ENCODE data around the gene PSMD13. TPM values are rescaled to one million over a fixed set of nuclear protein-coding genes. Genes with fewer than 3 reads are reported as not detected.

Gene PSMD13
- polyA plus RNA-seq, 4 donors = 104 to 159 (median 149) TPM

- H3K36me3 ChIP-seq (ENCODE audit: control insufficient read depth in 3 of 3, insufficient read depth in 2 of 3, low read depth in 1 of 3, low read length in 3 of 3) = peaks cover 7 to 59% (median 9%) of the 10 kb centered on the region in 3 donors
- DNase-seq = peak; percentile 76 to 86
- peak overlapping the region; percentile 59 to 82 (median 81) for H3K27ac ChIP-seq (ENCODE audit: low read depth in 1 of 3, low read length in 2 of 3)
- no peaks in the 10 kb centered on the region for H3K9me3 ChIP-seq (ENCODE audit: control insufficient read depth in 2 of 2, insufficient read depth in 1 of 2, low read depth in 1 of 2, low read length in 1 of 2)
- WGBS, 3 donors = 4 to 14% (median 8%) methylated on average over 40 to 41 of the region's 41 CpGs
- peaks cover 1 to 24% (median 4%) of the 10 kb centered on the region in 3 donors for H3K4me1 ChIP-seq (ENCODE audit: control insufficient read depth in 3 of 3, insufficient read depth in 2 of 3, low read depth in 1 of 3, low read length in 2 of 3)
- peak overlapping the region; percentile 47 to 60 (median 47) for H3K4me3 ChIP-seq (ENCODE audit: low read depth in 1 of 3, low read length in 3 of 3)
- FAIRE-seq = no peak
- H3K27me3 ChIP-seq (ENCODE audit: control insufficient read depth in 3 of 3, insufficient read depth in 3 of 3, low read length in 3 of 3) = peaks cover 0 to 8% (median 3%) of the 10 kb centered on the region in 3 donors
Observed at GRCh38 chr11:287821-288477, 51.2 kb downstream of the PSMD13 start.

GRCh38 chr11:288478-289397, 52.0 kb downstream of the PSMD13 start, which contains the start of gene PGGHG:
Gene PGGHG, plus strand, starts transcription at chr11:289126. Its CDS starts 691 bp downstream, at chr11:289817.
- FAIRE-seq (no peak), DNase-seq (peak; percentile 82 to 87)
- H3K27me3 ChIP-seq (ENCODE audit: control insufficient read depth in 3 of 3, insufficient read depth in 3 of 3, low read length in 3 of 3) = peaks cover 0 to 7% (median 0%) of the 10 kb centered on the region in 3 donors
- peaks cover 1 to 23% (median 4%) of the 10 kb centered on the region in 3 donors for H3K4me1 ChIP-seq (ENCODE audit: control insufficient read depth in 3 of 3, insufficient read depth in 2 of 3, low read depth in 1 of 3, low read length in 2 of 3)
- WGBS, 3 donors = 0 to 1% (median 1%) methylated on average over 61 to 111 of the region's 112 CpGs
- H3K36me3 ChIP-seq (ENCODE audit: control insufficient read depth in 3 of 3, insufficient read depth in 2 of 3, low read depth in 1 of 3, low read length in 3 of 3) = peaks cover 7 to 61% (median 8%) of the 10 kb centered on the region in 3 donors
- peak within 1 kb of the TSS; percentile 59 to 82 (median 81) for H3K27ac ChIP-seq (ENCODE audit: low read depth in 1 of 3, low read length in 2 of 3)
- H3K4me3 ChIP-seq (ENCODE audit: low read depth in 1 of 3, low read length in 3 of 3) = peak within 1 kb of the TSS; percentile 47 to 60 (median 47)
- no peaks in the 10 kb centered on the region for H3K9me3 ChIP-seq (ENCODE audit: control insufficient read depth in 2 of 2, insufficient read depth in 1 of 2, low read depth in 1 of 2, low read length in 1 of 2)

- H3K27me3 ChIP-seq (ENCODE audit: control insufficient read depth in 3 of 3, insufficient read depth in 3 of 3, low read length in 3 of 3) = peaks cover 0 to 7% (median 0%) of the 10 kb centered on the region in 3 donors
- peaks cover 4 to 61% (median 7%) of the 10 kb centered on the region in 3 donors for H3K36me3 ChIP-seq (ENCODE audit: control insufficient read depth in 3 of 3, insufficient read depth in 2 of 3, low read depth in 1 of 3, low read length in 3 of 3)
- WGBS, 3 donors = 0 to 11% (median 10%) methylated on average over 7 to 14 of the region's 14 CpGs
- H3K4me3 ChIP-seq (ENCODE audit: low read depth in 1 of 3, low read length in 3 of 3) = peak overlapping the region; percentile 47 to 60 (median 47)
- no peaks in the 10 kb centered on the region for H3K9me3 ChIP-seq (ENCODE audit: control insufficient read depth in 2 of 2, insufficient read depth in 1 of 2, low read depth in 1 of 2, low read length in 1 of 2)
- DNase-seq = peak in 1 of 2 donors; percentile 15
- H3K27ac ChIP-seq (ENCODE audit: low read depth in 1 of 3, low read length in 2 of 3) = peak overlapping the region; percentile 47 to 58 (median 52)
- no peak for FAIRE-seq
- peaks cover 0 to 23% (median 4%) of the 10 kb centered on the region in 3 donors for H3K4me1 ChIP-seq (ENCODE audit: control insufficient read depth in 3 of 3, insufficient read depth in 2 of 3, low read depth in 1 of 3, low read length in 2 of 3)
Observed at GRCh38 chr11:289398-289711, 52.6 kb downstream of the PSMD13 start.

- H3K27ac ChIP-seq (ENCODE audit: low read depth in 1 of 3, low read length in 2 of 3) = peak overlapping the region; percentile 47 to 58 (median 52)
Observed at GRCh38 chr11:289712-290620, 53.2 kb downstream of the PSMD13 start.

DNA sequence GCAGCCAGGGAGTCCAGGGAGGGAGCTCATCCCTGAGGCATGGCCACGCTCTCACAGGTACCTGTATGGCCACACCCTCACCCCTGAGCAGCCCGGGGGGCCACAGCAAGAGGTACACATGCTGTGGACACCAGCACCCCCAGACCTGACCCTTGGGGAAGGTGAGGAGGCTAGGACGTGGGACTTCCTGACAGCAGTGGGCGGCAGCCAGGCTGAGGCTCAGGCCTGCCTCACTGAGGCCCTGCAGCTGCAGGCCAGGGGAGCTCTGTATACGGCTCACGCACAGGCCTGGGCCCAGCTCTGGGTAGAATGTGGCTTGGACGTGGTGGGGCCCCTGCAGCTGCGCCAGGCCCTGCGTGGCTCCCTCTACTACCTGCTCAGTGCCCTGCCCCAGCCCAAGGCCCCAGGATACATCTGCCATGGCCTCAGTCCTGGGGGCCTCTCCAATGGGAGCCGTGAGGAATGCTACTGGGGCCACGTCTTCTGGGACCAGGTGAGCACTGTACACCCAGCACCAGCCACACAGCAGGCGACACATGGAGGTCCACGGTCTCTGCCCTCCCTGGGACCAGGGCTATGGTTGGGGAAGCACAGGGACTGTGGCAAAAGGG, 54.0 kb downstream of the PSMD13 start:
- Histone ChIP-seq H3K27me3 (ENCODE audit: control insufficient read depth in 3 of 3, insufficient read depth in 3 of 3, low read length in 3 of 3) (peaks cover 0 to 7% (median 0%) of the 10 kb centered on the region in 3 donors), H3K36me3 (ENCODE audit: control insufficient read depth in 3 of 3, insufficient read depth in 2 of 3, low read depth in 1 of 3, low read length in 3 of 3) (peaks cover 1 to 62% (median 5%) of the 10 kb centered on the region in 3 donors), H3K9me3 (ENCODE audit: control insufficient read depth in 2 of 2, insufficient read depth in 1 of 2, low read depth in 1 of 2, low read length in 1 of 2) (no peaks in the 10 kb centered on the region), H3K4me1 (ENCODE audit: control insufficient read depth in 3 of 3, insufficient read depth in 2 of 3, low read depth in 1 of 3, low read length in 2 of 3) (peaks cover 0 to 23% (median 4%) of the 10 kb centered on the region in 3 donors), H3K27ac (ENCODE audit: low read depth in 1 of 3, low read length in 2 of 3) (no peak overlapping the region), H3K4me3 (ENCODE audit: low read depth in 1 of 3, low read length in 3 of 3) (no peak overlapping the region)
- FAIRE-seq = no peak
- 73 to 82% (median 79%) methylated on average over 12 to 13 of the region's 13 CpGs for WGBS, 3 donors
- no peak for DNase-seq

More at GRCh38 chr11:289712-290620, 53.2 kb downstream of the PSMD13 start:
- Histone ChIP-seq H3K9me3 (ENCODE audit: control insufficient read depth in 2 of 2, insufficient read depth in 1 of 2, low read depth in 1 of 2, low read length in 1 of 2) (no peaks in the 10 kb centered on the region), H3K27me3 (ENCODE audit: control insufficient read depth in 3 of 3, insufficient read depth in 3 of 3, low read length in 3 of 3) (peaks cover 0 to 7% (median 0%) of the 10 kb centered on the region in 3 donors), H3K4me3 (ENCODE audit: low read depth in 1 of 3, low read length in 3 of 3) (peak overlapping the region; percentile 47 to 60 (median 47)), H3K36me3 (ENCODE audit: control insufficient read depth in 3 of 3, insufficient read depth in 2 of 3, low read depth in 1 of 3, low read length in 3 of 3) (peaks cover 4 to 62% (median 5%) of the 10 kb centered on the region in 3 donors), H3K4me1 (ENCODE audit: control insufficient read depth in 3 of 3, insufficient read depth in 2 of 3, low read depth in 1 of 3, low read length in 2 of 3) (peaks cover 0 to 23% (median 4%) of the 10 kb centered on the region in 3 donors)
- 49 to 71% (median 56%) methylated on average over 41 to 48 of the region's 48 CpGs for WGBS, 3 donors
- FAIRE-seq (no peak), DNase-seq (no peak)

DNA sequence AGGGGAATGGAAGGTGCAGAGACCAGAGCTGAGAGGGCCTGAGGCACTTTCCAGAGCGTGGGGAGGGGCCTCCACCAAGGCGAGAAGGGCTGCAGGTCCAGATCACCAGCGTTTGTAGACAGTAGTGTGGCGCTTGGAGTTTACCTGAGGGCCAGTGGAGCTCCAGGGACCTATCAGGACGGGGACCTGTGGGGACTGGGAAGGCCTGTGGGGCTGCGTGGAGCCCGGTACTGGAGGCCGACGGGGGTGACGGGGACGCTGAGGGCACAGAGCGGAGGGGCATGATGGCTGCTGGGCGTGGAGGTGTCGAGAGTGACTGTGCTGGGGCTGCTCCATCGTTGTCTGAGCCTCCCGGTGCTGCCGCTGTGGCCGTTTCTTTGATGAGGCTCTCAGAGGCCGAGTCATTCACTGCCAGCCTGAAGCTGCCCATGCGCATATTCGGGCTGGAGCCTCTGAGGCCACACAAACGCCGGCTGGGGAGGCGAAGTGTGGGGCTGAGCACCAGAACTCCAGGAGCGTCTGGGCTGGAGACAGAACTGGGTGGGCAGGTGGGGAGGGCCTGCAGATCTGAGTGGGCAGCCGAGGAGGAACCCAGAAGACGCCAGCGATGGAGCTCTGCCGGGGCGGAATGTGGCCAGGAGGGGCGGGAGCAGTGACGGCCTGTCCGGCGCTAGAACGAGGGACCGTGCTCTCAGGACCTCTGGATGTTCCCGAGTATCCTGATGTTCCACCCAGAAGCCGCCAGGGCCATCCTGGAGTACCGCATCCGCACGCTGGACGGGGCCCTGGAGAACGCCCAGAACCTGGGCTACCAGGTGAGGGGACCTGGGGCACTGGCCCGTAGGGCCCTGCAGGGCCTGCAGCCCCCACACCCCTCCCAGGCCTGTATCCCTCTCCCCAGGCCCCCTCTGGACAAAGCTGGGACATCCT, 54.8 kb downstream of the PSMD13 start:
- Histone ChIP-seq H3K4me1 (ENCODE audit: control insufficient read depth in 3 of 3, insufficient read depth in 2 of 3, low read depth in 1 of 3, low read length in 2 of 3) (peaks cover 0 to 23% (median 4%) of the 10 kb centered on the region in 3 donors), H3K27me3 (ENCODE audit: control insufficient read depth in 3 of 3, insufficient read depth in 3 of 3, low read length in 3 of 3) (peaks cover 0 to 7% (median 0%) of the 10 kb centered on the region in 3 donors), H3K36me3 (ENCODE audit: control insufficient read depth in 3 of 3, insufficient read depth in 2 of 3, low read depth in 1 of 3, low read length in 3 of 3) (peaks cover 0 to 59% (median 5%) of the 10 kb centered on the region in 3 donors), H3K27ac (ENCODE audit: low read depth in 1 of 3, low read length in 2 of 3) (no peak overlapping the region), H3K4me3 (ENCODE audit: low read depth in 1 of 3, low read length in 3 of 3) (no peak overlapping the region), H3K9me3 (ENCODE audit: control insufficient read depth in 2 of 2, insufficient read depth in 1 of 2, low read depth in 1 of 2, low read length in 1 of 2) (no peaks in the 10 kb centered on the region)
- WGBS, 3 donors = 87 to 88% (median 87%) methylated on average over 38 to 44 of the region's 44 CpGs
- DNase-seq (no peak), FAIRE-seq (no peak)

All from small intestine (tissue), 7 donors.